Adrenal gland (tissue), 19 donors: Measurements from ENCODE around the gene SEMA4G. TPM values are rescaled to one million over a fixed set of nuclear protein-coding genes. Genes with fewer than 3 reads are reported as not detected.

Source experiments
- DNase-seq, 7 donors: peaks; one replicate each; pipeline ENCODE4 v3.0.0-alpha.2; 2019 to 2020
- H3K27ac ChIP-seq, 5 donors: fragments of 200-600 bp; sonication (generic) in 4 of 5; 1 replicate in 3 of 5; 2 replicates in 2 of 5; pipeline versions ENCODE4 v1.5.1 to v1.8.0; 2016 to 2020; ENCODE audit warnings: mild to moderate bottlenecking in 1 of 5
- H3K27me3 ChIP-seq: fragments of 200-600 bp; 2 replicates; pipeline ENCODE4 v1.8.0; 2021
- H3K36me3 ChIP-seq, 2 donors: fragments of 200-600 bp; replicated peaks in 1 of 2; 1 replicate in 1 of 2; 2 replicates in 1 of 2; pipeline versions ENCODE4 v1.5.1 to v1.8.0; 2018 to 2022
- H3K4me1 ChIP-seq, 2 donors: fragments of 200-600 bp; replicated peaks in 1 of 2; 1 replicate in 1 of 2; 2 replicates in 1 of 2; pipeline versions ENCODE4 v1.5.1 to v1.8.0; 2018 to 2021
- H3K4me3 ChIP-seq, 4 donors: fragments of 200-600 bp; sonication (generic) in 3 of 4; one replicate each; pipeline ENCODE4 v1.5.1; 2016 to 2018
- H3K9me3 ChIP-seq, 3 donors: fragments of 200-600 bp; sonication (generic) in 1 of 3; replicated peaks in 1 of 3; 1 replicate in 2 of 3; 2 replicates in 1 of 3; pipeline versions ENCODE4 v1.5.1 to v1.8.0; 2016 to 2021
- POLR2A ChIP-seq, 2 donors: fragments of 450-650 bp; IDR thresholded peaks; one replicate each; pipeline ENCODE4 v1.6.1; 2017; ENCODE audit warnings: antibody characterized with exemption in 2 of 2, mild to moderate bottlenecking in 2 of 2, moderate library complexity in 1 of 2
- WGBS, 4 donors: extraction: QIAGEN DNeasy Blood & Tissue Kit in 2 of 4; methylation state at CpG; one replicate each; pipeline versions ENCODE4 v1.1.5 to v1.1.7; 2013 to 2017; 5-methylcytosine and 5-hydroxymethylcytosine counted together
- intact Hi-C, 2 donors: fragments of 100-400 bp; cut with DNase I; formaldehyde crosslinking; loops; one replicate each; pipeline versions ENCODE4 v1.14.1 to v1.15.0; 2022 to 2023
- long read RNA-seq, 10 donors: library from polyadenylated mRNA in 3 of 10; unstranded in 2 of 10; stranded (forward) in 1 of 10; transcript quantifications; one replicate each; pipeline ENCODE4 v2.0.0 and lab custom pipeline, GENCODE V29; 2021 to 2026
- polyA plus RNA-seq, 3 donors: library from polyadenylated mRNA; stranded (reverse); fragments of 200-250 nt in 2 of 3; fragments of 350-450 nt in 1 of 3; fragmentation: Illumina TruSeq in 1 of 3; extraction: RNeasy Lipid Tissue Mini Kit (QIAGEN cat#74804) in 1 of 3; gene quantifications; one replicate each; pipeline ENCODE4 v1.2.3, GENCODE V29; 2013 to 2014
- total RNA-seq, 9 donors: library from RNA; depleted of rRNA in 4 of 9; stranded (reverse); fragments of >200 nt in 4 of 9; fragments of 120-200 nt in 1 of 9; fragmentation: NEBNext Ultra II Directional in 1 of 9; extraction: Animal tissue kit (Norgen Biotek cat#: 25700) in 1 of 9; gene quantifications; one replicate each; pipeline versions ENCODE4 v1.1.0 to v1.2.4, GENCODE V29; 2013 to 2023
- TF ChIP-seq, protein P1 (sequence below), 6 experiments: fragments of 450-650 bp in 4 of 6; fragments of 200-600 bp in 2 of 6; sonication (generic) in 1 of 6; IDR thresholded peaks; 1 replicate in 5 of 6; 2 replicates in 1 of 6; pipeline versions ENCODE4 v1.5.1 to v1.8.0; 2016 to 2021; ENCODE audit warnings: antibody characterized with exemption in 6 of 6, mild to moderate bottlenecking in 2 of 6, moderate library complexity in 1 of 6
- donor health status: healthy with polysubstance abuse.
- donor health status: Bipolar disorder and iron deficiency.
- donor health status: DM: yes; HTN: yes; CAD: no.
- donor health status: DM: no; HTN: no; CAD: no.
- donor health status: DM: no; HTN: no; CAD: no.
- donor health status: DM: yes; HTN: yes; CAD: no.

SEMA4G gene, protein sequence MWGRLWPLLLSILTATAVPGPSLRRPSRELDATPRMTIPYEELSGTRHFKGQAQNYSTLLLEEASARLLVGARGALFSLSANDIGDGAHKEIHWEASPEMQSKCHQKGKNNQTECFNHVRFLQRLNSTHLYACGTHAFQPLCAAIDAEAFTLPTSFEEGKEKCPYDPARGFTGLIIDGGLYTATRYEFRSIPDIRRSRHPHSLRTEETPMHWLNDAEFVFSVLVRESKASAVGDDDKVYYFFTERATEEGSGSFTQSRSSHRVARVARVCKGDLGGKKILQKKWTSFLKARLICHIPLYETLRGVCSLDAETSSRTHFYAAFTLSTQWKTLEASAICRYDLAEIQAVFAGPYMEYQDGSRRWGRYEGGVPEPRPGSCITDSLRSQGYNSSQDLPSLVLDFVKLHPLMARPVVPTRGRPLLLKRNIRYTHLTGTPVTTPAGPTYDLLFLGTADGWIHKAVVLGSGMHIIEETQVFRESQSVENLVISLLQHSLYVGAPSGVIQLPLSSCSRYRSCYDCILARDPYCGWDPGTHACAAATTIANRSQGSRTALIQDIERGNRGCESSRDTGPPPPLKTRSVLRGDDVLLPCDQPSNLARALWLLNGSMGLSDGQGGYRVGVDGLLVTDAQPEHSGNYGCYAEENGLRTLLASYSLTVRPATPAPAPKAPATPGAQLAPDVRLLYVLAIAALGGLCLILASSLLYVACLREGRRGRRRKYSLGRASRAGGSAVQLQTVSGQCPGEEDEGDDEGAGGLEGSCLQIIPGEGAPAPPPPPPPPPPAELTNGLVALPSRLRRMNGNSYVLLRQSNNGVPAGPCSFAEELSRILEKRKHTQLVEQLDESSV
- total RNA-seq = 10 to 100 TPM in 5 of 9 donors, 1 to 10 TPM in 4; 6.0 to 21.5 (median 13.9) TPM
- 10 to 100 TPM; 14.1 to 16.8 (median 14.3) TPM for polyA plus RNA-seq
- long read RNA-seq, donor 1, partial matches to known transcripts = 250 of 318 reads
- long read RNA-seq, donor 1, other reads (novel, unspliced or antisense) = 66 of 318 reads
- long read RNA-seq, donor 2, full-length matches to known transcripts = 5 of 116 reads
- long read RNA-seq, donor 2, partial matches to known transcripts = 94 of 116 reads
- long read RNA-seq, donor 2, other reads (novel, unspliced or antisense) = 17 of 116 reads
- long read RNA-seq, donor 3, partial matches to known transcripts = 134 of 145 reads
- long read RNA-seq, donor 3, other reads (novel, unspliced or antisense) = 9 of 145 reads
- long read RNA-seq, donor 4 = 0 reads
- long read RNA-seq, donor 5, partial matches to known transcripts = 0 of 3 reads
- long read RNA-seq, donor 5, other reads (novel, unspliced or antisense) = 3 of 3 reads
- long read RNA-seq, donor 6, partial matches to known transcripts = 0 of 1 reads
- long read RNA-seq, donor 6, other reads (novel, unspliced or antisense) = 0 of 1 reads
- long read RNA-seq, donor 7, partial matches to known transcripts = 0 of 3 reads
- long read RNA-seq, donor 7, other reads (novel, unspliced or antisense) = 0 of 3 reads
- long read RNA-seq, donor 8, partial matches to known transcripts = 6 of 10 reads
- long read RNA-seq, donor 8, other reads (novel, unspliced or antisense) = 0 of 10 reads
- long read RNA-seq, donor 9, partial matches to known transcripts = 155 of 167 reads
- long read RNA-seq, donor 9, other reads (novel, unspliced or antisense) = 7 of 167 reads
- long read RNA-seq, donor 10, partial matches to known transcripts = 0 of 4 reads
- long read RNA-seq, donor 10, other reads (novel, unspliced or antisense) = 0 of 4 reads

DNA sequence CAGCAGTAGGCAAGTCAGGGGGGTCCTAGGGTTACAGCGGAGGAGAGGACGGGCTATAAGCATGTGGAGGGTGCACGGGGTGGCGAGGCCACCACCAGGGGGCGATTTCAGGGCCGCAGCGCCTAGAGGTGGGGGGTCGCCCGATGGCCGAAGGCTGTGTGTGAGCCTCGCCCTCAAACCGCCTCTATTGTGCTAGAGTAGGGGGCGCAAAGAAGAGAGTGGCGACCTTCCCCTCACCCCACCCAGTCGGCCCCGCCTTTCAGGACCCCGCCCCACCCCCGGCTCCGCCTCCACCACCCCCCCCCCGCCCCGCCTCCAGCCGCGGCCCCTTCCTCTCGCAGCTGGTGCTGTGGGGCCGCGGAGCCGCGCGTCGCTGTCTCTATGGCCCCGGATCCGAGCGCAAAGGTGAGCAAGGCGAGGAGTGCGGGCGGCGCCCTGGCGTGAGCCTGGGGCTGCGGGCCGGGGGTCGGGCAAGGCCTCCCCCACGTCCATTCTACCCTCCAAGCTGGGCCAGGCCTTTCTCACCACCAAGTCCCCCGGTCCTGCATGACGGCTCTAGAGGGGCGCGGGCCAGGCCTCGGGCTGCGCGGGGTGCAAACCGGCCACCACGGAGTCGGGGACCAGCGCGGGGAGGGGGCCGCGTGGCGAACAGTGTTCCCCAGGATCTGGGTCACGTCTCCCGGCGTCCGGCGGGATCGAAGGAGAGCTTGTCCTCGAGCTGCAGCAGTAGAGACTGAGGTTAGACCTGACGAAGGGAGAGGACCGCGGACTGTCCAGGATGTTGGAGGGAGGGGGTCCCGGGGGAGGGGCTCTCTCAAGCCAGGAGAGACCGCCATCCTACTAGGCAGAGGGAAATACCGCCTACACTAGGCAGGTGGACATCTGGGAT lies at the start of gene SEMA4G:
Gene SEMA4G, plus strand, starts transcription at position 318 of the 889 bp plus-strand sequence. CDS start 3,409 bp downstream, outside the sequence.
- Histone ChIP-seq H3K4me1 (peaks cover 7 to 23% of the 10 kb centered on the region in 2 donors), H3K27ac (peak within 1 kb of the TSS in 2 of 5 donors; percentile 3 to 50), H3K9me3 (no peaks in the 10 kb centered on the region), H3K27me3 (no peaks in the 10 kb centered on the region), H3K4me3 (peak within 1 kb of the TSS in 3 of 4 donors; percentile 19 to 83 (median 57)), H3K36me3 (peaks cover 0 to 15% of the 10 kb centered on the region in 2 donors)
- DNase-seq = peak in 5 of 7 donors; percentile 35 to 68 (median 49)
- WGBS, 4 donors = 1 to 2% (median 2%) methylated on average over 10 to 70 of the region's 70 CpGs
- TF ChIP-seq POLR2A (IDR thresholded peaks at IDR 0.05) = no peak
- TF ChIP-seq, protein P1, sequence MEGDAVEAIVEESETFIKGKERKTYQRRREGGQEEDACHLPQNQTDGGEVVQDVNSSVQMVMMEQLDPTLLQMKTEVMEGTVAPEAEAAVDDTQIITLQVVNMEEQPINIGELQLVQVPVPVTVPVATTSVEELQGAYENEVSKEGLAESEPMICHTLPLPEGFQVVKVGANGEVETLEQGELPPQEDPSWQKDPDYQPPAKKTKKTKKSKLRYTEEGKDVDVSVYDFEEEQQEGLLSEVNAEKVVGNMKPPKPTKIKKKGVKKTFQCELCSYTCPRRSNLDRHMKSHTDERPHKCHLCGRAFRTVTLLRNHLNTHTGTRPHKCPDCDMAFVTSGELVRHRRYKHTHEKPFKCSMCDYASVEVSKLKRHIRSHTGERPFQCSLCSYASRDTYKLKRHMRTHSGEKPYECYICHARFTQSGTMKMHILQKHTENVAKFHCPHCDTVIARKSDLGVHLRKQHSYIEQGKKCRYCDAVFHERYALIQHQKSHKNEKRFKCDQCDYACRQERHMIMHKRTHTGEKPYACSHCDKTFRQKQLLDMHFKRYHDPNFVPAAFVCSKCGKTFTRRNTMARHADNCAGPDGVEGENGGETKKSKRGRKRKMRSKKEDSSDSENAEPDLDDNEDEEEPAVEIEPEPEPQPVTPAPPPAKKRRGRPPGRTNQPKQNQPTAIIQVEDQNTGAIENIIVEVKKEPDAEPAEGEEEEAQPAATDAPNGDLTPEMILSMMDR (IDR thresholded peaks at IDR 0.05) = peak; percentile 59 to 82 (median 62)
- intact Hi-C loops = no loop called here

DNA sequence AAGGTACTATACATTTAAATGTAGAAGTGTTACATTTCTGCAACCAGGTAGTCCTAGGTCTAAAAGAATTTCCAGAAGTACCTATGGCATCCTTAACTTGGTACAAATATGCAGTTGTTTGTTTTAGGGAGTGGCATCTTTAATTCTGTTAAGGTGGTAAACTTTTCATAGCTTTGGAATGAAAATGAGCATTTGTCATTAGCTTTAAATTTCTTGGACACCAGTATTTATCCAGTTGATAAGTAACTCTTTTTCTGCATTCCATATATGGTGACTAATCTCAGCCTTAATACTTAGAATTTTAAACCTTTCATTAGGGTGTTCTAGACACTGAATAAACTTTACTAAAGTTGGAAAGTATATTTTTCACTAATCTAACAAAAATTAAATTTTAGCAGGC lies 45.7 kb upstream of the SEMA4G start:
- Histone ChIP-seq H3K4me1 (peaks cover 0 to 11% of the 10 kb centered on the region in 2 donors), H3K4me3 (no peak overlapping the region), H3K9me3 (no peaks in the 10 kb centered on the region), H3K27me3 (no peaks in the 10 kb centered on the region), H3K27ac (no peak overlapping the region), H3K36me3 (peaks cover 0 to 86% of the 10 kb centered on the region in 2 donors)
- intact Hi-C loops = no loop called here
- TF ChIP-seq, protein P1 (IDR thresholded peaks at IDR 0.05) = no peak
- no peak for TF ChIP-seq POLR2A (IDR thresholded peaks at IDR 0.05)
- DNase-seq = no peak

DNA sequence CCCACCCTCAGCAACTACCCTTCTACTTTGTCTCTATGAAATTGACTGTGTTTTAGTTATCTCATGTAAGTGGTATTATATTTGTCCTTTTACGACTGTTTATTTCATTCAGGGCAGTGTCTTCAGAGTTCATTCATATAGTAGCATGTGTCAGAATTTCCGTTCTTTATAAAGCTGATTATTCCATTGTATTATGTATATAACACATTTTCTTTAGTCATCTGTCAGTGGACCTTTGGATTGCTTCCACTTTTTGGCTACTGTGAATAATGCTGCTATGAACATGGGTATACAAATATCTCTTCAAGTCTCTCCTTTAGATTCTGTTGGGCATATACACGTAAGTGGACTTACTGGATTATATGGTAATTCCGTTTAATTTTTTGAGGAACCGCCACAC lies 42.0 kb upstream of the SEMA4G start:
- Histone ChIP-seq H3K27me3 (no peaks in the 10 kb centered on the region), H3K27ac (no peak overlapping the region), H3K4me3 (no peak overlapping the region), H3K9me3 (no peaks in the 10 kb centered on the region), H3K36me3 (peaks cover 0 to 83% of the 10 kb centered on the region in 2 donors), H3K4me1 (peaks cover 0 to 11% of the 10 kb centered on the region in 2 donors)
- TF ChIP-seq, protein P1 (IDR thresholded peaks at IDR 0.05) = no peak
- TF ChIP-seq POLR2A (IDR thresholded peaks at IDR 0.05) = no peak
- intact Hi-C loops = no loop called here
- DNase-seq = no peak
- WGBS, 4 donors = 87 to 92% (median 90%) methylated on average over 5 of the region's 5 CpGs
